Neural crest cell (in vitro differentiated cells): ENCODE measurements around the gene GALNT13. TPM values are rescaled to one million over a fixed set of nuclear protein-coding genes. Genes with fewer than 3 reads are reported as not detected.
A peak's percentile ranks its signal among the peaks of the same experiment; 100 is the strongest.

Experiments used
- DNase-seq: peaks from one replicate; pipeline ENCODE4 v3.0.0; 2021; ENCODE audit warnings: low read depth, mixed read lengths, low spot score
- H3K27ac Mint-ChIP-seq: one replicate; pipeline ENCODE4 v1.8.0; 2021; ENCODE audit warnings: mild to moderate bottlenecking, mixed read lengths; ENCODE audit not compliant: unreplicated experiment
- H3K27me3 Mint-ChIP-seq: 2 replicates; pipeline ENCODE4 v1.8.0; 2021; ENCODE audit warnings: low read depth, mild to moderate bottlenecking, mixed read lengths
- H3K36me3 Mint-ChIP-seq: 2 replicates; pipeline ENCODE4 v1.8.0; 2021; ENCODE audit warnings: low read depth, mild to moderate bottlenecking, mixed read lengths
- H3K4me1 Mint-ChIP-seq: 2 replicates; pipeline ENCODE4 v1.8.0; 2021; ENCODE audit warnings: mixed read lengths
- H3K4me3 Mint-ChIP-seq: one replicate; pipeline ENCODE4 v1.8.0; 2021; ENCODE audit warnings: mild to moderate bottlenecking, mixed read lengths
- H3K9me3 Mint-ChIP-seq: 2 replicates; pipeline ENCODE4 v1.8.0; 2021; ENCODE audit warnings: mixed read lengths
- CTCF ChIP-seq: fragments of 200-600 bp; sonication (generic); conservative IDR thresholded peaks from 2 replicates; pipeline ENCODE4 v1.5.0; 2021; ENCODE audit warnings: antibody characterized with exemption, mild to moderate bottlenecking
- total RNA-seq: library from RNA; stranded (reverse); gene quantifications from 2 replicates; pipeline ENCODE4 v1.2.1, GENCODE V29; 2021

Gene GALNT13
- total RNA-seq, 1 donor from 2014 or later: 7.4 TPM

DNA sequence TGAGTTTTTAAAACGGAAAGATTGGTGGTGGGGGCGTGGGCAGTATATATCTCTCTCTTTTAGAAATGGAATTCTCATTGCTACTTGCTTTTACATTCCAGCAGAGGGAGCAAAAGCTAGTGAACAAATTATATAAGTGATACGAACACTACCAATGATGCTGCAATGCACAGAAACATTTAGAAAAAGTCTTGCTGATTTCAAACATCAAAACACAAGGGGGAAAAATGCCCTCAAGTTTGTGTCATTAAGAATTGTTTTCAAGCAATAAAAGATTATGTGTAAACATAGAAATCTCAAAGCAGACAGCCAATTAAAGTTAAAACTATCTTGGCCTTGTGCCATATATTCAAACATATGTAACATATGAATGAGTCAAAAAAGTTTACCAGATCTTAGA, 530.5 kb downstream of the GALNT13 start:
- no peaks in the 10 kb centered on the region for H3K9me3 Mint-ChIP-seq
- no peak overlapping the region for H3K27ac Mint-ChIP-seq
- no peaks in the 10 kb centered on the region for H3K4me1 Mint-ChIP-seq
- no peak for DNase-seq
- no peaks in the 10 kb centered on the region for H3K27me3 Mint-ChIP-seq
- no peak overlapping the region for H3K4me3 Mint-ChIP-seq
- peak; percentile 72 for TF ChIP-seq CTCF
- no peaks in the 10 kb centered on the region for H3K36me3 Mint-ChIP-seq

- Mint-ChIP-seq H3K9me3 (no peaks in the 10 kb centered on the region), H3K27ac (no peak overlapping the region), H3K27me3 (no peaks in the 10 kb centered on the region), H3K4me3 (no peak overlapping the region), H3K36me3 (no peaks in the 10 kb centered on the region), H3K4me1 (no peaks in the 10 kb centered on the region)
- TF ChIP-seq CTCF: no peak
- no peak for DNase-seq
Observed at GRCh38 chr2:154403242-154403790, 531.6 kb downstream of the GALNT13 start.

DNA sequence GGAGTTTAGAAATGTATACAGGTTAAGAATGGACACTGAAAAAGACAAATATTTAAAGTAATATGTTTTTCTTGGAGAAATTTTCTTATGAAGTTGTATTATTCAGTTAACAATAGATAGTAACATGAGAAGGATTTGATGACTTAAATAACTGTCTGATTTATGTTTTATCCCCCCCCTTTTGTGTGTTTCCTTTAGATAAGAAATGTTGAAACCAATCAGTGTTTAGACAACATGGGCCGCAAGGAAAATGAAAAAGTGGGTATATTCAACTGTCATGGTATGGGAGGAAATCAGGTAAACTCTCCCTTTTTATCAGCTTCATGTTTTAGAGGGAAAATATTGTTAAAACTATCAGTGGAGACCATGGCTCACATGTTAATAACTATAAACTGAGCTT, 537.1 kb downstream of the GALNT13 start:
- H3K27ac Mint-ChIP-seq: no peak overlapping the region
- H3K4me3 Mint-ChIP-seq: no peak overlapping the region
- no peaks in the 10 kb centered on the region for H3K27me3 Mint-ChIP-seq
- no peaks in the 10 kb centered on the region for H3K4me1 Mint-ChIP-seq
- no peak for DNase-seq
- no peak for TF ChIP-seq CTCF
- H3K36me3 Mint-ChIP-seq: no peaks in the 10 kb centered on the region
- H3K9me3 Mint-ChIP-seq: no peaks in the 10 kb centered on the region

- Mint-ChIP-seq H3K4me3 (no peak overlapping the region), H3K9me3 (no peaks in the 10 kb centered on the region), H3K27ac (no peak overlapping the region), H3K4me1 (no peaks in the 10 kb centered on the region), H3K27me3 (no peaks in the 10 kb centered on the region), H3K36me3 (no peaks in the 10 kb centered on the region)
- no peak for DNase-seq
- TF ChIP-seq CTCF: no peak
Observed at GRCh38 chr2:154422251-154422650, 550.5 kb downstream of the GALNT13 start.

DNA sequence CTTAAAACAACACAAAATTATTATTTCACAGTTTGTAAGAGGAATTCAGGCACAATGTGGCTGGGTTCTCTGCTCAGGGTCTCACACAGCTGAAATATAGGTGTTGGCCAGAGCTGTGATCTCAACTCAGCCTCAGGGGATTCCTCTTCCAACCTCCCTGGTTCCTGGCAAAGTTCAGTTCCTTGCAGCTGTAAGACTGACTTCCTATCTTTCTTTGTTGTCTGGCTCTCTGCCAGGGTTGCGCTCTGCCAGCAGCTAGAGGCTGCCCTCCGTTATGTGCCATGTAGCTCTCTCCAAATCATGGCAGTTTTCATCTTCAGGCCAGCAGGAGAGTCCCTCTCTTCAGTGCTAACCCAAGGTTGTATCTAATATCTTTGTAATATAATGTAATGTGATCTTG, 554.3 kb downstream of the GALNT13 start:
- no peak overlapping the region for H3K4me3 Mint-ChIP-seq
- H3K9me3 Mint-ChIP-seq: no peaks in the 10 kb centered on the region
- DNase-seq: no peak
- H3K4me1 Mint-ChIP-seq: no peaks in the 10 kb centered on the region
- H3K36me3 Mint-ChIP-seq: no peaks in the 10 kb centered on the region
- H3K27ac Mint-ChIP-seq: no peak overlapping the region
- TF ChIP-seq CTCF: no peak
- no peaks in the 10 kb centered on the region for H3K27me3 Mint-ChIP-seq

- no peak overlapping the region for H3K27ac Mint-ChIP-seq
- no peaks in the 10 kb centered on the region for H3K4me1 Mint-ChIP-seq
- H3K4me3 Mint-ChIP-seq: no peak overlapping the region
- no peaks in the 10 kb centered on the region for H3K36me3 Mint-ChIP-seq
- TF ChIP-seq CTCF: no peak
- no peak for DNase-seq
- no peaks in the 10 kb centered on the region for H3K27me3 Mint-ChIP-seq
- H3K9me3 Mint-ChIP-seq: no peaks in the 10 kb centered on the region
Observed at GRCh38 chr2:154427453-154427852, 555.7 kb downstream of the GALNT13 start.
